HepG2 (cell line): ENCODE data around the gene GRAP.

Experiments used
- NR3C1 ChIP-seq: sonication (generic); formaldehyde crosslinking; IDR thresholded peaks from 2 replicates; pipeline ENCODE4 v1.4.0; 2020; ENCODE audit warnings: missing genetic modification reagents
- REST ChIP-seq, 2 experiments: IDR thresholded peaks; 2 replicates each; pipeline ENCODE4 v1.6.1; 2011 to 2012; ENCODE audit warnings: low read length in 2 of 2, borderline replicate concordance in 1 of 2, low read depth in 1 of 2, mild to moderate bottlenecking in 1 of 2, moderate library complexity in 1 of 2
- ZNF382 ChIP-seq: sonication (generic); formaldehyde crosslinking; IDR thresholded peaks from 2 replicates; pipeline ENCODE4 v1.5.0; 2020; ENCODE audit warnings: missing genetic modification reagents, mild to moderate bottlenecking, borderline replicate concordance

GRCh38 chr17:19018600-19018950 is 28.2 kb downstream of the GRAP start:
- TF ChIP-seq ZNF382 (CRISPR knock-in tag) = no peak
- TF ChIP-seq NR3C1 = no peak
- TF ChIP-seq REST (IDR thresholded peaks at IDR 0.05; ENCODE audit: borderline replicate concordance in 1 of 2, low read depth in 1 of 2, low read length in 2 of 2) = no peak
